Mesothelial cell of epicardium (in vitro differentiated cells): ENCODE results near the gene DCLK1. TPM values are rescaled to one million over a fixed set of nuclear protein-coding genes. Genes with fewer than 3 reads are reported as not detected.

Experiments used
- DNase-seq, 2 experiments: peaks; one replicate each; pipeline ENCODE4 v3.0.0; 2021; ENCODE audit warnings: low spot score in 2 of 2; ENCODE audit not compliant: unreplicated experiment in 2 of 2
- H3K27ac Mint-ChIP-seq: 2 replicates; pipeline ENCODE4 v1.8.0; 2021; ENCODE audit warnings: mixed read lengths
- H3K27me3 Mint-ChIP-seq: 2 replicates; pipeline ENCODE4 v1.8.0; 2021; ENCODE audit warnings: low read depth, mixed read lengths
- H3K36me3 Mint-ChIP-seq: 2 replicates; pipeline ENCODE4 v1.8.0; 2021; ENCODE audit warnings: mixed read lengths
- H3K4me1 Mint-ChIP-seq: 2 replicates; pipeline ENCODE4 v1.8.0; 2021; ENCODE audit warnings: mixed read lengths
- H3K4me3 Mint-ChIP-seq: 2 replicates; pipeline ENCODE4 v1.8.0; 2021; ENCODE audit warnings: mild to moderate bottlenecking, moderate library complexity, mixed read lengths
- H3K9me3 Mint-ChIP-seq: 2 replicates; pipeline ENCODE4 v1.8.0; 2021; ENCODE audit warnings: mixed read lengths
- CTCF ChIP-seq: fragments of 200-600 bp; sonication (generic); IDR thresholded peaks from one replicate; pipeline ENCODE4 v1.5.0; 2021; ENCODE audit warnings: antibody characterized with exemption; ENCODE audit not compliant: unreplicated experiment
- total RNA-seq: library from RNA; stranded (reverse); gene quantifications from 3 replicates; pipeline ENCODE4 v1.2.1, GENCODE V29; 2021

The DCLK1 gene
- total RNA-seq, 1 donor from 2014 or later, result 21.7 TPM

- peaks cover 3% of the 10 kb centered on the region for H3K4me1 Mint-ChIP-seq
- no peak overlapping the region for H3K4me3 Mint-ChIP-seq
- H3K27ac Mint-ChIP-seq, result no peak overlapping the region
- H3K36me3 Mint-ChIP-seq, result no peaks in the 10 kb centered on the region
- H3K27me3 Mint-ChIP-seq, result no peaks in the 10 kb centered on the region
- H3K9me3 Mint-ChIP-seq, result no peaks in the 10 kb centered on the region
- no peak for TF ChIP-seq CTCF
- no peak for DNase-seq
Observed at GRCh38 chr13:35917252-35917941, 213.8 kb downstream of the DCLK1 start.

- Mint-ChIP-seq H3K4me3 (no peak overlapping the region), H3K36me3 (no peaks in the 10 kb centered on the region), H3K9me3 (no peaks in the 10 kb centered on the region), H3K27me3 (no peaks in the 10 kb centered on the region), H3K27ac (no peak overlapping the region), H3K4me1 (peaks cover 3% of the 10 kb centered on the region)
- DNase-seq, result no peak
- TF ChIP-seq CTCF, result no peak
Observed at GRCh38 chr13:35916146-35916545, 215.0 kb downstream of the DCLK1 start.

- Mint-ChIP-seq H3K36me3 (no peaks in the 10 kb centered on the region), H3K27me3 (no peaks in the 10 kb centered on the region), H3K4me1 (peaks cover 3% of the 10 kb centered on the region), H3K4me3 (no peak overlapping the region), H3K9me3 (no peaks in the 10 kb centered on the region), H3K27ac (no peak overlapping the region)
- DNase-seq, result no peak
- no peak for TF ChIP-seq CTCF
Observed at GRCh38 chr13:35914662-35915061, 216.5 kb downstream of the DCLK1 start.

GRCh38 chr13:35912841-35913240 lies 218.3 kb downstream of the DCLK1 start:
- no peaks in the 10 kb centered on the region for H3K36me3 Mint-ChIP-seq
- no peak for DNase-seq
- no peaks in the 10 kb centered on the region for H3K9me3 Mint-ChIP-seq
- H3K4me1 Mint-ChIP-seq, result peaks cover 3% of the 10 kb centered on the region
- no peak for TF ChIP-seq CTCF
- H3K4me3 Mint-ChIP-seq, result no peak overlapping the region
- no peak overlapping the region for H3K27ac Mint-ChIP-seq
- no peaks in the 10 kb centered on the region for H3K27me3 Mint-ChIP-seq

GRCh38 chr13:35909837-35910540 lies 221.2 kb downstream of the DCLK1 start:
- no peak overlapping the region for H3K4me3 Mint-ChIP-seq
- H3K27me3 Mint-ChIP-seq, result no peaks in the 10 kb centered on the region
- no peak overlapping the region for H3K27ac Mint-ChIP-seq
- H3K9me3 Mint-ChIP-seq, result no peaks in the 10 kb centered on the region
- no peak for TF ChIP-seq CTCF
- H3K36me3 Mint-ChIP-seq, result no peaks in the 10 kb centered on the region
- peaks cover 4% of the 10 kb centered on the region for H3K4me1 Mint-ChIP-seq
- no peak for DNase-seq
